ENCODE measurements around the gene SMS.

Gene SMS

GRCh38 chrX:21985332-21985777, 44.8 kb downstream of the SMS start:
- peak; percentile 48 to 72 for DNase-seq

- DNase-seq, result no peak
Observed at GRCh38 chrX:21986596-21986995, 46.1 kb downstream of the SMS start.

- DNase-seq, result no peak
Observed at GRCh38 chrX:21989384-21989783, 48.9 kb downstream of the SMS start.

- DNase-seq, result no peak
Observed at GRCh38 chrX:21990832-21991231, 50.3 kb downstream of the SMS start.

GRCh38 chrX:21991504-21991903, 51.0 kb downstream of the SMS start:
- no peak for DNase-seq

- no peak for DNase-seq
Observed at GRCh38 chrX:21993265-21993664, 52.8 kb downstream of the SMS start.

GRCh38 chrX:21996872-21997455, 56.5 kb downstream of the SMS start:
- no peak for DNase-seq

GRCh38 chrX:21998037-21998436, 57.5 kb downstream of the SMS start:
- no peak for DNase-seq

GRCh38 chrX:22004866-22005265, 64.4 kb downstream of the SMS start:
- no peak for DNase-seq

- no peak for DNase-seq
Observed at GRCh38 chrX:22012051-22012450, 71.5 kb downstream of the SMS start.

GRCh38 chrX:22012931-22013330, 72.4 kb downstream of the SMS start:
- DNase-seq, result no peak

GRCh38 chrX:22015139-22015750, 74.7 kb downstream of the SMS start:
- DNase-seq, result no peak

GRCh38 chrX:22021751-22022324, 81.3 kb downstream of the SMS start:
- no peak for DNase-seq

GRCh38 chrX:22024577-22024976, 84.1 kb downstream of the SMS start:
- DNase-seq, result no peak

GRCh38 chrX:22025751-22026150, 85.2 kb downstream of the SMS start:
- DNase-seq, result no peak

GRCh38 chrX:22026731-22027130, 86.2 kb downstream of the SMS start:
- no peak for DNase-seq

GRCh38 chrX:22032084-22032483, 91.6 kb downstream of the SMS start, which contains the start of gene PHEX:
Gene PHEX (plus strand): TSS chrX:22032325. CDS start chrX:22033006, 681 bp downstream.
- DNase-seq, result no peak

GRCh38 chrX:22032506-22032905, 92.0 kb downstream of the SMS start:
- no peak for DNase-seq

- DNase-seq, result no peak
Observed at GRCh38 chrX:22033818-22034217, 93.3 kb downstream of the SMS start.

GRCh38 chrX:22035236-22035635, 94.7 kb downstream of the SMS start:
- no peak for DNase-seq

GRCh38 chrX:22037225-22037624, 96.7 kb downstream of the SMS start:
- DNase-seq, result no peak

GRCh38 chrX:22037911-22038537, 97.5 kb downstream of the SMS start:
- DNase-seq, result no peak

- DNase-seq, result no peak
Observed at GRCh38 chrX:22039541-22039940, 99.0 kb downstream of the SMS start.

- DNase-seq, result no peak
Observed at GRCh38 chrX:22040184-22040583, 99.7 kb downstream of the SMS start.

Measured in stimulated activated CD4-positive, alpha-beta T cell treated with anti-CD3 and anti-CD28 coated beads, Interleukin-2, amount 100 ng/mL, for 48 hours (primary cell).